Camera-type eye (tissue), 1 donor: Measurements from ENCODE around the gene MAP4. TPM values are rescaled to one million over a fixed set of nuclear protein-coding genes. Genes with fewer than 3 reads are reported as not detected.

ENCODE experiments used
- total RNA-seq: library from RNA; depleted of rRNA; stranded (reverse); fragments of >200 nt; gene quantifications from one replicate; pipeline ENCODE4 v1.2.3, GENCODE V29; 2014

MAP4 gene, protein sequence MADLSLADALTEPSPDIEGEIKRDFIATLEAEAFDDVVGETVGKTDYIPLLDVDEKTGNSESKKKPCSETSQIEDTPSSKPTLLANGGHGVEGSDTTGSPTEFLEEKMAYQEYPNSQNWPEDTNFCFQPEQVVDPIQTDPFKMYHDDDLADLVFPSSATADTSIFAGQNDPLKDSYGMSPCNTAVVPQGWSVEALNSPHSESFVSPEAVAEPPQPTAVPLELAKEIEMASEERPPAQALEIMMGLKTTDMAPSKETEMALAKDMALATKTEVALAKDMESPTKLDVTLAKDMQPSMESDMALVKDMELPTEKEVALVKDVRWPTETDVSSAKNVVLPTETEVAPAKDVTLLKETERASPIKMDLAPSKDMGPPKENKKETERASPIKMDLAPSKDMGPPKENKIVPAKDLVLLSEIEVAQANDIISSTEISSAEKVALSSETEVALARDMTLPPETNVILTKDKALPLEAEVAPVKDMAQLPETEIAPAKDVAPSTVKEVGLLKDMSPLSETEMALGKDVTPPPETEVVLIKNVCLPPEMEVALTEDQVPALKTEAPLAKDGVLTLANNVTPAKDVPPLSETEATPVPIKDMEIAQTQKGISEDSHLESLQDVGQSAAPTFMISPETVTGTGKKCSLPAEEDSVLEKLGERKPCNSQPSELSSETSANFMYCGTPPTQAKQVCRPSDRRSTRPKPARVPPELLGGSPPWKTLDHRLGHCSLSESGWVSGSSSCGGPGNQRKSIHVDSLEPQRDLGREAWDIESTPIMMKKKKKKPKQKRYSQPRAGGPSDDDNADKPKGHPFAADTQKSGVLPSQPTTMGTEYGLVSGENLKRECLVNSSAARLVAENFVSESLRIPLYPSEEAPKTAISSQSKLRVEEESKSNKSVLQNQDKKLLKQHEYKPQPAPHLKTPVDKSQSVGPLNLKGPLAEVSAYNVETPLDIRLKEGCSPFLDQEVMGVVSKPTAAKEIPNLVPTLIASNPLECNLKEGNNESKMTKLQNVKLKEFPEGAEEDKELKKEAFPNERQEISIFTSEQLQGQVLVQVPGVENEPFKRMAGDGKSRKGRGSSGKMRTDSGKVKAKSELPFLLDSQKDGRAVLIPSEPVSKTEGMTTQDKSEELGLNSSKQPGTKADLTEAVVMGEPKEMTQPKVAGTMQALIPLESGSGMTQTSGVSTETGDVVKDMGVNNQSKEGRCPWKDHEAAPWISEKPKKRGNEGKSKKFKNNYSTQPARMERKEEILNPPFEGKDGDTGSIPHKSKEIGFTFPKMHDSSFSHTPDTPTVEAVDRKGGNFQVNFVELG (N-terminal part only)
- 172 TPM for total RNA-seq

DNA sequence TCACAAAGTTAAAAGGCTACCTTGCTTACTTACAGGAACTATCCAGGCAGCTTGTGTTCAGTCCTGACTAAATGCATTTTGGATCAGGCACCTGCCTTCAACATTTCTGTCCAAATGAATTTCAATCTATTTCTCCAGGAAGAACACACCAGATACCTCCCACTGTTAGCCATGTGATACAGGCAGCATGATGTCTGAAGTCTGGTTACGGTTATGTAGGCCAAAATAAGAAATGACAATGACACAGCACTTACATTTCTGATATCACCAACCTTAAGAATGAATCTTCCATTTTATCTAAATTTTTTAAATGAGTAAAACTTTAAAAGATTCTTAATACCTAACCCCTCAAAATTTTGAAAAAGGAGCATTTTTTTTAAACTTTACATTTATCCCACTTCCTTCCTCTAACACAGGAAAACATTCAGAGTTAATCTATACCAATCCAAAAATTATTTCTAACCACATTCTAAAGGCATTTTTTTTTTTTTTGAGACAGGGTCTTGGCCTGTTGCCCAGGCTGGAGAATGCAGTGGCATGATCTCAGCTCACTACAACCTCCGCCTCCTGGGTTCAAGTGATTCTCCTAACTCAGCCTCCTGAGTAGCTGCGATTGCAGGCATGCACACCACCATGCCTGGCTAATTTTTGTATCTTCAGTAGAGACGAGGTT is at the start of gene MAP4:
Gene MAP4, minus strand, starts transcription at position 116 of the 673 bp plus-strand sequence. CDS start 17,556 bp downstream, outside the sequence.

DNA sequence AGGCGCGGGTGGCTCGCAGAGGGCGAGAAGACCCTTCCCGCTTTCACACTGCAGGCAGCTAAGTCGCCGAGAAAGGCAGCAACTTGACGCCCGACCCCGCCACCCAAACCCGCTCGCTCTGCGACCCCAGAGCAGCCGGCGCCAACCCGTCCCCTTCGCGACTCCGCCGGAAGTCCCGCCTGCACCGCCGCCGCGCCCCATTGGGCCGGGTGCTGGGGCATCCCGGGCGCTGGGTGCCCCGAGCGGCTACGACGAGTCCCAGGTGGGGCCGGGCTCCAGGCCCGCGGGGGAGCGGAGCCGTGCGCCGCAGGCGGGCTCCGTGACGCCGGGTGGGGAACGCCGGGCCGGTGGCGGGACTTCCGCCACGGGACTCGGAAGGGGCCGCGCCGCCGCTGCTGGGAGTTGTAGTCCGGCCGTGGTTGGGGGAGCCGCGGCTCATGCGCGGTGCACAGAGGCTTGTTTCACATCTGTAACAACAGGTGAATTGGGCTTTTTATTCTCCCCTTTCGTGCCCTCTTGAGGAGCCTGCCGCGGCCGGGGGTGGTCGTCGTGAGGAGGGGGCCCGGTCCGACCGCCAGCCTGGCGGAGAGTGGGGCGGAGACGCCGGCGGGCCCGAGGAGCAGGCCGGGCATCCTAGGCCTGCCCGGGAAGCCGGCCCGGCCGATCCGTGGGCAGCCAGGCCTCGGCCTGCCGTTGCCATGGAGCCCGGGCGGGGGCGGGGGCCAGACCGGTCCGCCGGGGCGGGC is 213.3 kb downstream of the MAP4 start, which contains the start of gene DHX30:
Gene DHX30, plus strand, starts transcription at position 405 of the 746 bp plus-strand sequence. CDS start 7,546 bp downstream, outside the sequence.

Other genes starting within 250 kb of the MAP4 start
- gene SMARCC1, start 234.5 kb downstream of the MAP4 start, total RNA-seq: 78.3 TPM
- gene DHX30, start 213.3 kb downstream of the MAP4 start, total RNA-seq: 103 TPM
- gene CDC25A, start 172.0 kb upstream of the MAP4 start, total RNA-seq: 4.6 TPM
- not detected for gene CAMP, start 207.1 kb upstream of the MAP4 start, total RNA-seq
- gene ZNF589, start 224.7 kb upstream of the MAP4 start, total RNA-seq: 26.1 TPM